OCI-LY3 (cell line): ENCODE measurements around the gene SLC30A1.

ENCODE experiments used
- EZH2phosphoT487 ChIP-seq: fragments of 200-600 bp; shearing (Covaris generic); IDR thresholded peaks from 2 replicates; pipeline ENCODE4 v1.6.1; 2018; ENCODE audit warnings: antibody characterized with exemption, mixed run types, low read depth
- TF ChIP-seq, protein P1 (sequence below): fragments of 200-600, 300-600 bp; sonication (generic); IDR thresholded peaks from 2 replicates; pipeline ENCODE4 v1.5.1; 2014; ENCODE audit warnings: antibody characterized with exemption, low read length, low read depth

DNA sequence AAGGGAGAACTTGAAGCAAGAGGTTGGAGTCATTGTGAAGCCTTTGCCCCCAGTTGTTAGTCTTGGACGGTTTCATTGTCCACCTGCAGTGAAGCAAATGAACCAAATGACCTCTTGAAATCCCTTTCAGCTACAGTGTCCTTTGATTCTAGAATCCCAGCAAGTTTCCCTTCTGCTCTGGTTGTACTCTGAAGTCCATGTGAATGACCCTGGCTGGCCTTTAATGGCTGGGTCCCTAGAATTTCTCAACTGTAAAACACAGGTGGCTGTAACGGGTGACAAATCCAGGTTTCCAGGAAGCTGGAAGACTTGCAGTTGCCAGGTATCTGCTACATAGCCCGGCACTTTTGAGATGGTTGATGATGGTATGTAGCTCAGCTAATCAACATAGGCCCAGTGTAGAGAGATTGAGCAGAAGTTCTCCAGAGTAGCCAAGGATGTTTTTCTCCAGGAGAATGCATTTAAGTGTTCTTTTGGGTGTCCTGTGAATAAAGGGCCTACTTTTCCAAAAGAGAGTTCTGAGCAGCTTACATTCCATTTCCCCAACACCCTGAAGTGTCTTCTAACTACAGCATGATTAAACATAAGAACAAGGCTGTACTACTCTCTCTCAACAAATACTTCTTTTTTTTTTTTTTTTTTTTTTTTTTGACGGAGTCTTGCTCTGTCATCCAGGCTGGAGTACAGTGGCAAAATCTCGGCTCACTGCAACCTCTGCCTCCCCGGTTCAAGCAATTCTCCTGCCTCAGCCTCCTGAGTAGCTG is 17.6 kb upstream of the SLC30A1 start:
- TF ChIP-seq, protein P1, sequence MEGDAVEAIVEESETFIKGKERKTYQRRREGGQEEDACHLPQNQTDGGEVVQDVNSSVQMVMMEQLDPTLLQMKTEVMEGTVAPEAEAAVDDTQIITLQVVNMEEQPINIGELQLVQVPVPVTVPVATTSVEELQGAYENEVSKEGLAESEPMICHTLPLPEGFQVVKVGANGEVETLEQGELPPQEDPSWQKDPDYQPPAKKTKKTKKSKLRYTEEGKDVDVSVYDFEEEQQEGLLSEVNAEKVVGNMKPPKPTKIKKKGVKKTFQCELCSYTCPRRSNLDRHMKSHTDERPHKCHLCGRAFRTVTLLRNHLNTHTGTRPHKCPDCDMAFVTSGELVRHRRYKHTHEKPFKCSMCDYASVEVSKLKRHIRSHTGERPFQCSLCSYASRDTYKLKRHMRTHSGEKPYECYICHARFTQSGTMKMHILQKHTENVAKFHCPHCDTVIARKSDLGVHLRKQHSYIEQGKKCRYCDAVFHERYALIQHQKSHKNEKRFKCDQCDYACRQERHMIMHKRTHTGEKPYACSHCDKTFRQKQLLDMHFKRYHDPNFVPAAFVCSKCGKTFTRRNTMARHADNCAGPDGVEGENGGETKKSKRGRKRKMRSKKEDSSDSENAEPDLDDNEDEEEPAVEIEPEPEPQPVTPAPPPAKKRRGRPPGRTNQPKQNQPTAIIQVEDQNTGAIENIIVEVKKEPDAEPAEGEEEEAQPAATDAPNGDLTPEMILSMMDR, result no peak
- TF ChIP-seq EZH2phosphoT487, result no peak
